Dedifferentiated amniotic fluid mesenchymal stem cell (primary cell): ENCODE data around the gene IL21R.

Experiments used
- DNase-seq: peaks from one replicate; pipeline ENCODE4 v3.0.0-alpha.2; 2016; ENCODE audit errors: extremely low spot score

IL21R gene

DNA sequence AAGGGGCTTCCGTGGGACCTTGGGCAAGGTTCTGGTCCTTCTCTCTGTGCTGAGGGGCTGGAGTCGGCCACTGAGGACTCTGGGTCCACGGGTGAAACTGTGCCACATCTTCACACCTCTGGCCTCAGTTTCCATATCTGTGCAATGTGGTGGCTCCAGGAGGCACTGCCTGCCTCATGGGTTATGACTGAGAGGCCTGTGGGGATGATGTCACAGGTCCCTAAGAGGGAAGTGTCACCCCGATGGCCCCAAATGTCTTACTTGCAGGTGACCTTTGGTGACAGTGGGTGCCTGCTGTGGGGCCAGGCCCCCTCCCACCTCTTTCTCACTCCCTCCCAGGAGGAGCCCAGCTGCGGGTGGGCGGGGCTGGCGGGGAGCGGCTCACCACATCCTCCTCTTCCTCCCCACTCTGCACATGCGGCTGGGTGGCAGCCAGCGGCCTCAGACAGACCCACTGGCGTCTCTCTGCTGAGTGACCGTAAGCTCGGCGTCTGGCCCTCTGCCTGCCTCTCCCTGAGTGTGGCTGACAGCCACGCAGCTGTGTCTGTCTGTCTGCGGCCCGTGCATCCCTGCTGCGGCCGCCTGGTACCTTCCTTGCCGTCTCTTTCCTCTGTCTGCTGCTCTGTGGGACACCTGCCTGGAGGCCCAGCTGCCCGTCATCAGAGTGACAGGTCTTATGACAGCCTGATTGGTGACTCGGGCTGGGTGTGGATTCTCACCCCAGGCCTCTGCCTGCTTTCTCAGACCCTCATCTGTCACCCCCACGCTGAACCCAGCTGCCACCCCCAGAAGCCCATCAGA, at the start of gene IL21R:
IL21R (plus strand) TSS at position 407 of the 801 bp plus-strand sequence. CDS start 27,898 bp downstream, outside the sequence.
- DNase-seq, result no peak

DNA sequence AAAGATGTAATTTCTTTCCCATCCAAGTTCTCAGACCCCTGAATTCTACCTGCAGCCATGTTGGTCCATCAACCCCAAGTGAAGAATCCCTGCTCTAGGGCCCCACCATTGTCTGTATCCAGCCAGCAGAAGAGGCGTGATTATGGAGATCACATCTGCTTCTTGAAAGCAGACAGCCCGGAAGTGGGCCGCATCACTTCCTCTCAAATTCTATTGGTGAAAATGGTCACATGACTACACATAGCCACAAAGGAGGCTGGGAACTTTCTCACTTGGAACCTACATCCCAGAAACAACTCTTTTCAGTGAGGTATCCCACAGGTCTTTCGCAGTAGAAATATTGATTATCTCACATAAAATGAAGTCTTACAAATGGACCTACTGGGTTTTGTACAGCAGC, 48.1 kb upstream of the IL21R start:
- DNase-seq, result no peak

DNA sequence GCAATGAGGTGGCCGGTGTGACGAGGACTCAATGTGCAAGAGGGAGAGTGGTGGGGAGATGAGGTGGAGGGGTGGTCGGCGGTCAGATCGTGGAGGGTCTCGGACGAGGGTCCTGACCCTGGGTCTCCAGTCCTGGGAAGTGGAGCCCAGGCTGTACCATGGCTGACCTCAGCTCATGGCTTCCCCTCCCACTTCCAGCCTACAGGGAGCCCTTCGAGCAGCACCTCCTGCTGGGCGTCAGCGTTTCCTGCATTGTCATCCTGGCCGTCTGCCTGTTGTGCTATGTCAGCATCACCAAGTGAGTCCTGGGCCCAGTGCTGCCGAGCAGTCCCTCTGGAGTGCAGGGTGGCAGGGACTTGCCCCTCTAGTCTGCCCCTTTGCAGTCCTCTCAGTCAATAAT, 46.4 kb upstream of the IL21R start:
- no peak for DNase-seq

DNA sequence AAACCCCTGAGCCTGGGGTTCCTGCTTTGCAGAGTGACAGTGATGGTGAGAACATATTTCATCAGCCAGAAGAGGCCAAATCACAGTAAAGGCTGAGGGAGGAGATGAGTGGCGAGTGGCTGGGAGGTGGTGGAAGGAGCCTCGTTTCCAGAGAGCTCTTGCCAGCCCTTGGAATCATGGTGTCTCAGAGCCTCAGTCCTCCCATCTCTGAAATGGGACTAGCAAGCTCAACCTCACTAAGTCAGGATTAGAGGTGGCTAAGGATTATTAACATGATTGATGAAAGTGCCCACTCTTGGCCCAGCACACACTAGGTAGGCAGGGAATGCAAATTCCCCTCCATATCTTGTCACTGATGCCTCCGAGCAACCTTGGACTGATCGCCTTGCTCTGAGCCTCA, 45.2 kb upstream of the IL21R start:
- no peak for DNase-seq

DNA sequence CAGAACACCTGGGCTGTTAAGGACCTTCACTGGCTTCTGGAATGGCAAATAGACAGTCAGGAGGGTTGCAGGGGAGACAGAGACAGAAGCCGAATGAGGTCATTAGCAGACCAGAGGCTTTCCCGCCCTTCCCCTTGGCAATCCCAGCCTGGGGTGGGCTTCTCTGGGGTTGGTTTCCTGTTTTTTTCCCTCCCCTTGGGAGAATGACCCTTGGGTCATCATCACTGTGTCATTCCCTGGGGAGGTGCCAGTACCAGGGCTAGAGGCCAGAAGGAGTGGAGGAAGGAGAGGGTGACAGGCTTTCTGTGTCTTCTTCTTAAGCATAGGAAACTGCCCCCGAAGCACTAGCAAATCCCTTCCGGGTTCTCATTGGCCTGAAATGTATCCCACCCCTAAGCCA, 42.9 kb upstream of the IL21R start:
- no peak for DNase-seq

DNA sequence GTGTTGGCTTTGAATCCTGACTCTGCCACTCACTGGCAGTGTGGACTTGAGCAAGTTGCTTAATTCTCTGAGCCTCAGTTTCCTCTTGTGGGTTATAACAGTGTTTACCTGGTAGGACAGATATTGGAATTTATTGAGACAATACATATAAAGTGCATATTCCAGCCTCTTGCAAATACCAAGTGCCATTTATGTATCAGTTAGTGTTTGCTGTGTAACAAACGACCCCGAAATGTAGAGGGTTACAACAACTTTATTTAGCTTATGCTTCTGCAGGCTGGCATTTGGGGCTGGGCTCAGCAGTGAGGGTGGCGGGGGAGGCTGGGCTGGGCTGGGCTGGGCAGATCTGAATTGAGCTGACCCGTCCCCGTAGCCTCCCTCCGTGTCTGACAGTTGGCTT, 42.4 kb upstream of the IL21R start:
- no peak for DNase-seq

DNA sequence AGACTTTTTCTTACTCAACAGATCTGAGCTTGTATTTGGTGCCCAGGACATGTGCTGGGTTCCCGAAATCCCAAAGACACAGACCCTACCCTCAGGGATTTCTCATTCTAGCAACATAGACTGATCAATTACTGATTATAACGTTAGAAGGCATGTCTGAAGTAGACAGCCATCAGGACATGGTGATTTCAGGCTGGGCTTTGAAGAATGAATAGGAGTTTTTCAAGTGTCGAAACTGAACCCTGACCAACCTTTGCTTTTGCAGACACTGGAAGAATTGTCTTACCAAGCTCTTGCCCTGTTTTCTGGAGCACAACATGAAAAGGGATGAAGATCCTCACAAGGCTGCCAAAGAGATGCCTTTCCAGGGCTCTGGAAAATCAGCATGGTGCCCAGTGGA, 40.0 kb upstream of the IL21R start:
- DNase-seq, result no peak

DNA sequence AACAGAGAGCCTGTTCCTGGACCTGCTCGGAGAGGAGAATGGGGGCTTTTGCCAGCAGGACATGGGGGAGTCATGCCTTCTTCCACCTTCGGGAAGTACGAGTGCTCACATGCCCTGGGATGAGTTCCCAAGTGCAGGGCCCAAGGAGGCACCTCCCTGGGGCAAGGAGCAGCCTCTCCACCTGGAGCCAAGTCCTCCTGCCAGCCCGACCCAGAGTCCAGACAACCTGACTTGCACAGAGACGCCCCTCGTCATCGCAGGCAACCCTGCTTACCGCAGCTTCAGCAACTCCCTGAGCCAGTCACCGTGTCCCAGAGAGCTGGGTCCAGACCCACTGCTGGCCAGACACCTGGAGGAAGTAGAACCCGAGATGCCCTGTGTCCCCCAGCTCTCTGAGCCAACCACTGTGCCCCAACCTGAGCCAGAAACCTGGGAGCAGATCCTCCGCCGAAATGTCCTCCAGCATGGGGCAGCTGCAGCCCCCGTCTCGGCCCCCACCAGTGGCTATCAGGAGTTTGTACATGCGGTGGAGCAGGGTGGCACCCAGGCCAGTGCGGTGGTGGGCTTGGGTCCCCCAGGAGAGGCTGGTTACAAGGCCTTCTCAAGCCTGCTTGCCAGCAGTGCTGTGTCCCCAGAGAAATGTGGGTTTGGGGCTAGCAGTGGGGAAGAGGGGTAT, 39.3 kb upstream of the IL21R start:
- DNase-seq, result no peak

DNA sequence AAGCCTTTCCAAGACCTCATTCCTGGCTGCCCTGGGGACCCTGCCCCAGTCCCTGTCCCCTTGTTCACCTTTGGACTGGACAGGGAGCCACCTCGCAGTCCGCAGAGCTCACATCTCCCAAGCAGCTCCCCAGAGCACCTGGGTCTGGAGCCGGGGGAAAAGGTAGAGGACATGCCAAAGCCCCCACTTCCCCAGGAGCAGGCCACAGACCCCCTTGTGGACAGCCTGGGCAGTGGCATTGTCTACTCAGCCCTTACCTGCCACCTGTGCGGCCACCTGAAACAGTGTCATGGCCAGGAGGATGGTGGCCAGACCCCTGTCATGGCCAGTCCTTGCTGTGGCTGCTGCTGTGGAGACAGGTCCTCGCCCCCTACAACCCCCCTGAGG, 38.7 kb upstream of the IL21R start:
- no peak for DNase-seq

DNA sequence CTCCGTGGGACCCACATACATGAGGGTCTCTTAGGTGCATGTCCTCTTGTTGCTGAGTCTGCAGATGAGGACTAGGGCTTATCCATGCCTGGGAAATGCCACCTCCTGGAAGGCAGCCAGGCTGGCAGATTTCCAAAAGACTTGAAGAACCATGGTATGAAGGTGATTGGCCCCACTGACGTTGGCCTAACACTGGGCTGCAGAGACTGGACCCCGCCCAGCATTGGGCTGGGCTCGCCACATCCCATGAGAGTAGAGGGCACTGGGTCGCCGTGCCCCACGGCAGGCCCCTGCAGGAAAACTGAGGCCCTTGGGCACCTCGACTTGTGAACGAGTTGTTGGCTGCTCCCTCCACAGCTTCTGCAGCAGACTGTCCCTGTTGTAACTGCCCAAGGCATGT, 38.2 kb upstream of the IL21R start:
- no peak for DNase-seq

DNA sequence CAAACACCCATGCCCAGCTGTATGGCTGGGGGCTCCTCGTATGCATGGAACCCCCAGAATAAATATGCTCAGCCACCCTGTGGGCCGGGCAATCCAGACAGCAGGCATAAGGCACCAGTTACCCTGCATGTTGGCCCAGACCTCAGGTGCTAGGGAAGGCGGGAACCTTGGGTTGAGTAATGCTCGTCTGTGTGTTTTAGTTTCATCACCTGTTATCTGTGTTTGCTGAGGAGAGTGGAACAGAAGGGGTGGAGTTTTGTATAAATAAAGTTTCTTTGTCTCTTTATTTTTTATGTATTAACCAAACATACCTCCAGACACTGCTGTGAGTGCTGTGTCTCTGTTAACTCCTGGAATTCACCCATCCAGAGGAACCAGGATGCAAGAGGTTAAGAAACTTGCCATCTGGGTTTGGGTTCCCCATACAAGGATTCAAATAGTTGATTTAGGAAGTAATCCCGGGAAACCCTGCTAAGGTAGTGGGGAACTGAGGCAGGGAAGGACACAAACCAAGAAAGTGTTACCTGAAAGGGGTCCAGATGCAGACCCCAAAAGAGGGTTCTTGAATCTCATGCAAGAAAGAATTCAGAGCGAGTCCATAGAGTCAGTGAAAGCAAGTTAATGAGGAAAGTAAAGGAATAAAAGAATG, 37.4 kb upstream of the IL21R start:
- DNase-seq, result no peak

DNA sequence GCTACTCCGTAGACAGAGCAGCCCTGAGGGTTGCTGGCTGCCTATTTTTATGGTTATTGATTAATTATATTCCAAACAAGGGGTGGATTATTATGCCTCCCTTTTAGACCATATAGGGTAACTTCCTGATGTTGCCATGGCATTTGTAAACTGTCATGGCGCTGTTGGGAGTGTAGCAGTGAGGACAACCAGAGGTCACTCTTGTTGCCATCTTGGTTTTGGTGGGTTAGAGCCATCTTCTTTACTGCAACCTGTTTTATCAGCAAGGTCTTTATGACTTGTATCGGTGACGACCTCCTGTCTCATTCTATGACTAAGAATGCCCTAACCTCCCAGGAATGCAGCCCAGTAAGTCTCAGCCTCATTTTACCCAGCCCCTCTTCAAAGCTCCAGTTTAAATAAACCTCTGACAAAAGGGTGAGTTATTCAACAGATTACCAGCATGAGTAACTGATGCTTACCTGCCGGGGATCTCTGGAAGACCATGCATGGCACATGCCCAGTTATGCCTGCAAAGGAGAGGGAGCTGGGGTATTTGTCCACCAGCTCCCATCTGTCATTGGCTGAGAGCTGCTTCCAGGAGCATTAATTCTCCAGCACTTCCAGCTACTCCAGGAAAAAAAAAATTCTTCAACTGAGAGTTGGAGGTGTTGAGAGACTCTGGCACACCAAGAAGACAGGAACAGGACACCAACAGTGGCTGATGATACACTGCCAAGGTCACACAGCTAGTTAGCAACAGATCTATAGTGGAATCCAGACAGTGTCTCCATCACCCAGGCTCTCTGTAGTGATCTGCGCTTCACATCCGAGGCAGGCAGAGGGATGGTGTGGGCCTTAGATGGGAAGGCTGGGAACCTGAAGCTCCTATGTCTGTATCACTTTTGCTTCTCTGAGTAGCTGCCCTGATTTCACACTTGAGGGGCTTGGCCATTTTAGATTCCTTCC, 36.6 kb upstream of the IL21R start:
- DNase-seq, result no peak

DNA sequence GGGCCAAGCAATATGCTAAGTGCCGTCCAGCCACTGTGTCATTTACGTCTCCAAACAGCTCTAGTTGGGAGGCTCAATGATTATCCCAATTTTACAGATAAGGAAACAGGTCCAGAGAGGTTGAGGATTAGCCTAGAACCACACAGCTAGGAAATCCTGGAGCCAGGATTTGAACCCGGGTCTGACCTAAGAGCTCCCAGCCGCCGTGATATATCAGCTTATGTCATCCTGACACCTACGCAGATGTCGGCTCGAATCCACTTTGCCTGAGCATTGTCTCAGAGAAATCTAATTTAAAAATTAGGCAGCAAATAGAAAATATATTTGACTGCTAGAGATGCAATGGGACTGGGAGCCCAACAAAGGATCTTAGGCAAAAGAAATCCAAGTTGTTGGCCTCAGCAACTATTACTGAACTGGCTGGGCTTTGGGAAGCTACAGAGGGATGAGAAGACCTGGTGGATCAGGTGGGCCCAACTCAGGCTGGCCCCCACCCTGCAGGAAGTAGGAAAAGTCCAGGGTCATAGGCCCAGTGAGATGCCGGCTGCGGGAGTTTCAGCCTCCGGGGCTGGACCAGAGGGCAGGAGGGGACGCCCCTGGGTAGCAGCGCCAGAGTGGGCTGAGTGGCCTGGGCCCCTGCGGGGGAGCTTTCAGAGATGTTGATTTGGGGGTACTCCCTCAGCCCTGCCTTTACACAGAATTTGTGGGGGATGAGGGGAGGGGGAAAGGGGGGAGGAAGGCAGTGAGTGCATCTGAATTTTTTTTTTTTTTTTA, 35.1 kb upstream of the IL21R start:
- no peak for DNase-seq

DNA sequence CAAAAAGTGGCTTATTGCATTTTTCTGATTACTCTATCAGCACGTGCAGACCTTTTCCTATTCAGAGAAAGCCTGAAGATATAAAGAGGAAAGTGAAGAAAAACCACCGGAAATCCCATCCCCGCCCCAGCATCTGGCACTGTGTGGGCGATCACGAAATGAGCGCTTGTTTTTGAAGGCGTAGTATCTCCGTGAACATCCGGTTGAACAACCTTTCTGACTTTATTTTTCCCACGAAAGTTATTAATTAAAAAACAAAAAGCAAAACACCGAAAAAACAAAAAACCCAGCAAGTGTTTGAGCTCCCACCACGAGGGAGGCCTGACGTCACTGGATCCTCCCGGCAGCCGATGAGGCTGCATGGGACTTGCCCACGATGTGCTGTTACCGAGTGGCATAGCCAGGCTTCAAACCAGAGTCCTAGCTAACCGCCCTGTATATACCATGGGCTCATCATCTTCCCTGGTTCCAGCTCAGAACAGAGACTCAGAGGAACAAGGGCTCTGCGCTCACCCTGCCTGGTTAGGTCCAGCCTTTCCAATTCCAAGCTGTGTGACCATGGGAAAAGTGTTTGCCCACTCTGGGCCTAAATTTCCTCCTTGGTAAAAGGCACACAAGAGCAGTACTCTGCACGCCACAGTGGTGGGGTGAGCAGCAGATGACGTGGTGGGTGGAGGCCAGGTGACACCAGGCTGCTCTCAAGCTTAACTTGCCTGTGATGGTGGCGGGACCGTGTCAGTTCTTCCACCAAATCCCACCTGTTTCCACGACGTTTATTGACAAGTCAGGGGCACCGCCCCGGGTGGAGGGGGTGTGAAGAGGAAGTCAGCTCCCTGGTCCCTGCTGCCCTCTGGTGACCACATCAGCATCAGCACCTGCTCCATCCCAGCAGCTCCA, 34.3 kb upstream of the IL21R start:
- DNase-seq, result peak; percentile 21

DNA sequence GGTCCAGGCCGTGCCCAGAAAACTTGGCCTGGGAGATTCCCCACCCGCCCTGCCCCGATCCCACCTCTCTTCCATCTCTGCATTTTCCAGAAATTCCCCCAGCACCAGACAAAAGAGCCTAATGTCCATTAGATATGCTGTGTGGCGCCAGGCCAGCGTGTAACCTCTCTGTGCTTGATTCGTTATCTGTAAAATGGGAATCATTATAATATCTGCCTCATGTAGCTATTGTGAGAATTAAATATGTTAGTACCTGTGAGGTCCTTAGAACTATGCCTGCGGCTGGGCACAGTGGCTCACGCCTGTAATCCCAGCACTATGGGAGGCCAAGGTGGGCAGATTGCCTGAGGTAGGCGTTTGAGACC, 33.6 kb upstream of the IL21R start:
- no peak for DNase-seq

DNA sequence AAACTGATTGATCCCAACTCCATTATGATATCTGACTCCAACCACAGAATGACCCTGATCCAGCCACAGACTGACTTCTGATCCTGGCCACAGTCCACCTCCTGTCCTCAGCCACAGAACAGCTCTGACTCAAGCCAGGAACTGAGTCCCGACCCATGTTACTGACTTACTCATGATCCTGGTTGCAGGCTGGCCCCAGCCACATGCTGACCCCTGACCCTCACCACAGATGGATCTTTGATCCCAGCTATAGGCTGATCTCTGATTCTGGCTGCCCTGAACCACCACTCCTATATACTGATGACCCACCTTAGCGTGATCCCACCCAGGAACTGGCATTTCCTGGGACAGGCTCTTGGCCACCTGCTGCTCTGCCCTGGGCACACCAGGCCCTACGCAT, 32.2 kb upstream of the IL21R start:
- DNase-seq, result no peak

DNA sequence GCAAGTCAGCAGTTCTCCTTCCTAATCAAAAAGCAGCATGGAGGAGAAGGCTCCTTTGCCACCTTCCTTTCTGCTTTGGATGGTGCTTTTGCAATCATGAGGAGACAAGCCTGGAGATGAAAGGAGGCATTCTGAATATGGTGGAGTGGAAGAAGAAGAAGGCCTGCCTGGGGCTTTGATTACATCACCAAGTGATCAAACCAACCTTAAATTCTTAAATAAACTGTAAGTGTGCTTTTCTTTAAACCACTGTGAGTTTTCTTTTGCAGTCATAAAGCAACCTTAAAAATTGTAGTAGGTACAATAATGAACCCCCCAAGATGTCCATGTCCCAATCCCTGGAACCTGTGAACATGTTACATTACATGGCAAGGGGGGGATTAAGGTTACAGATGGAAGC, 31.7 kb upstream of the IL21R start:
- no peak for DNase-seq

DNA sequence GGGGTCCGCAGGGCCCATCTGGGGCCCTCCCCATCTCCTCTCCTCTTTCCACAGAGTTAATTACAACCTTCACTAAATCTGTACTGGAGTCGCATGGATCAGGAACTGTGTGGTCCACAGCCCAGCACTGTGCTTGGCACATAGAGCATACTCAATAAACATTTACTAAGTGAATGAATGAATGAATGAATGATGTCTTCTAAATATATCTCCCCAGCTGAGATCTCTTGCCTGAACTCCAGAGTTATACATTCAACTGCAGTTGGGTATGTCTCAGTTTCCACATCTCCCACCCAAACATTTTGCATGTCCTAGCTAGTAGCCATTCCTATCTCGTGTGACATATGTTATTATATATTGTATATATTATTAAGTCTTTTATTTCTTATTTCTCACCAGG, 28.7 kb upstream of the IL21R start:
- no peak for DNase-seq

DNA sequence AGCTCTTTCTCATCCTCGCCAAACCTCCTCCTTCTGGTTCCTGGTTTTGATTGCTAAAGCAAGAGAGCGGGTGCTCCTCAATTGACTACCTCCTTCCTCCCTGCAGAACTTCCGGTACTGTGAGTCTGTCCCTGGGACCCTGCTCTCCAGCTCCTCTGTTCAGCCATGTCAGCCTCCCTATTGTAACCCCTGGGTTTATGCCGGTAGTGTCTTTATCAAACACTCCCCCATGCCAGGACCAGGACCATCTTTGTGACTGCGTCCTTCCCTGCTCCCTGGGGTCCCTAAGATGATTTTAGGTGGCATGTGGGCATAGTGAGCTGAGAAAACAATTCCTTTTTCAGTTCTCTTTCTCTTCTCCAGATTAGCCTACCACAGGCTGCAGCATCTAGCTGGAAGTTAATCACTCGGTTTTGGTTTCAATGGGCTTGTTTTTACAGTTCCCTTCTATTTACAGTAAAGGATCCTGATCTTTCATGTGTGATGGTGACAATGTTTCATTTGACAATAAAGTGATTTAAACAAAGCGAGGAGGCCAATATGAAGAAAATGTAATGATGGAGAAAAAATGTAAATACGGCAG, 27.7 kb upstream of the IL21R start:
- DNase-seq, result no peak
